Measurements from ENCODE around the gene MTARC2. TPM values are rescaled to one million over a fixed set of nuclear protein-coding genes. Genes with fewer than 3 reads are reported as not detected.

MTARC2 gene
- total and polyA plus RNA-seq, 2 donors (not counting 1 experiment from before 2014, with no cell fraction given) = 16.3 to 22.6 TPM

GRCh38 chr1:220785166-220786056 lies 37.3 kb downstream of the MTARC2 start:
- H3K4me3 ChIP-seq (ENCODE audit: control extremely low read depth in 1 of 5, extremely low read depth in 1 of 5, insufficient read depth in 1 of 5, low read depth in 2 of 5, low read length in 4 of 5) = no peak overlapping the region
- no peak overlapping the region for H3K27ac ChIP-seq (ENCODE audit: low read length in 2 of 2)
- ATAC-seq (ENCODE audit: low read depth) (no peak), DNase-seq (no peak)
- H4K20me1 ChIP-seq (ENCODE audit: control insufficient read depth, insufficient read depth, low read length, poor library complexity, severe bottlenecking) = no peaks in the 10 kb centered on the region
- no peak for TF ChIP-seq EZH2 (IDR thresholded peaks at IDR 0.05; ENCODE audit: borderline replicate concordance, insufficient read depth, low read depth, low read length, poor library complexity, severe bottlenecking)
- TF ChIP-seq, protein P1, sequence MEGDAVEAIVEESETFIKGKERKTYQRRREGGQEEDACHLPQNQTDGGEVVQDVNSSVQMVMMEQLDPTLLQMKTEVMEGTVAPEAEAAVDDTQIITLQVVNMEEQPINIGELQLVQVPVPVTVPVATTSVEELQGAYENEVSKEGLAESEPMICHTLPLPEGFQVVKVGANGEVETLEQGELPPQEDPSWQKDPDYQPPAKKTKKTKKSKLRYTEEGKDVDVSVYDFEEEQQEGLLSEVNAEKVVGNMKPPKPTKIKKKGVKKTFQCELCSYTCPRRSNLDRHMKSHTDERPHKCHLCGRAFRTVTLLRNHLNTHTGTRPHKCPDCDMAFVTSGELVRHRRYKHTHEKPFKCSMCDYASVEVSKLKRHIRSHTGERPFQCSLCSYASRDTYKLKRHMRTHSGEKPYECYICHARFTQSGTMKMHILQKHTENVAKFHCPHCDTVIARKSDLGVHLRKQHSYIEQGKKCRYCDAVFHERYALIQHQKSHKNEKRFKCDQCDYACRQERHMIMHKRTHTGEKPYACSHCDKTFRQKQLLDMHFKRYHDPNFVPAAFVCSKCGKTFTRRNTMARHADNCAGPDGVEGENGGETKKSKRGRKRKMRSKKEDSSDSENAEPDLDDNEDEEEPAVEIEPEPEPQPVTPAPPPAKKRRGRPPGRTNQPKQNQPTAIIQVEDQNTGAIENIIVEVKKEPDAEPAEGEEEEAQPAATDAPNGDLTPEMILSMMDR (IDR thresholded peaks at IDR 0.05) = no peak
- no peak overlapping the region for H3K27ac Mint-ChIP-seq
- POLR2A ChIA-PET = no interaction called here
- CTCF ChIA-PET = interaction anchor here (0.6 to 3.8 kb wide), 3 partner anchors 11 to 645 kb away, joined by 3 to 21 read pairs (median 3); no protein-coding TSS in a partner anchor
- peaks cover 0 to 22% (median 10%) of the 10 kb centered on the region in 4 experiments for H3K27me3 ChIP-seq (replicated peaks in 1 of 4; ENCODE audit: control extremely low read depth in 1 of 4, control insufficient read depth in 3 of 4, insufficient read depth in 4 of 4, low read length in 3 of 4)
- H3K9ac ChIP-seq (ENCODE audit: low read length) = no peak overlapping the region
- H2AFZ ChIP-seq (ENCODE audit: insufficient read depth, low read depth, low read length, poor library complexity, severe bottlenecking) = no peak overlapping the region
- no peaks in the 10 kb centered on the region for H3K79me2 ChIP-seq (ENCODE audit: control insufficient read depth, insufficient read depth, low read length)
- 99% methylated on average over 8 of the region's 11 CpGs for WGBS (ENCODE audit: insufficient coverage)
- H3K4me2 ChIP-seq (replicated peaks; ENCODE audit: low read depth, low read length, poor library complexity, severe bottlenecking) = no peak overlapping the region
- peak overlapping the region; percentile 63 for H3K4me3 Mint-ChIP-seq
- peaks cover 11% of the 10 kb centered on the region for H3K4me1 Mint-ChIP-seq
- no peaks in the 10 kb centered on the region for H3K9me3 Mint-ChIP-seq (ENCODE audit: insufficient read depth)
- H3K4me1 ChIP-seq (ENCODE audit: control insufficient read depth in 2 of 2, insufficient read depth in 2 of 2, low read length in 2 of 2) = peaks cover 11 to 14% of the 10 kb centered on the region in 2 donors
- no peaks in the 10 kb centered on the region for H3K9me3 ChIP-seq (ENCODE audit: control extremely low read depth in 1 of 3, control insufficient read depth in 2 of 3, insufficient read depth in 1 of 3, low read length in 2 of 3)
- intact Hi-C loops (cut with micrococcal nuclease) = no loop called here
- H3K36me3 ChIP-seq (replicated peaks in 1 of 2; ENCODE audit: control extremely low read depth in 1 of 2, control insufficient read depth in 1 of 2, extremely low read depth in 1 of 2, insufficient read depth in 2 of 2, low read length in 1 of 2) = no peaks in the 10 kb centered on the region
- peaks cover 18% of the 10 kb centered on the region for H3K27me3 Mint-ChIP-seq

DNA sequence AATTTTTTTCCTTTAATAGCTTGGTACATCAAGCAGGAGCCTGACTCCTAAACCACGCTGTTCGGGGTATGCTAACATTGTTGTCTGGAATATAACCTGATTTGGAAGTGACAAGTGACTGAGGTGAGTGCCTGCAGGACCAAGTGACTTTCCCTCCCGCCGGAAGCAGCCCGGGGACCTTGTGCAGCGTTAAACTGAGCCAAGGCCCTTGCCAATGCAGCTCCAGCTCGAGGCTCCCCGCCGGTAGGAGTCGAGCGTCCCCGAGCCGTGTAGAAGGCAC lies 37.9 kb downstream of the MTARC2 start:
- ChIA-PET POLR2A (no interaction called here), CTCF (interaction anchor here (0.6 to 3.8 kb wide), 3 partner anchors 12 to 642 kb away, joined by 3 to 21 read pairs (median 3); no protein-coding TSS in a partner anchor)
- TF ChIP-seq, protein P1 (IDR thresholded peaks at IDR 0.05) = no peak
- TF ChIP-seq EZH2 (IDR thresholded peaks at IDR 0.05; ENCODE audit: borderline replicate concordance, insufficient read depth, low read depth, low read length, poor library complexity, severe bottlenecking) = no peak
- Histone ChIP-seq H3K79me2 (ENCODE audit: control insufficient read depth, insufficient read depth, low read length) (no peaks in the 10 kb centered on the region), H3K4me3 (ENCODE audit: control extremely low read depth in 1 of 5, extremely low read depth in 1 of 5, insufficient read depth in 1 of 5, low read depth in 2 of 5, low read length in 4 of 5) (peak overlapping the region in 2 of 5 experiments; percentile 34 to 61), H2AFZ (ENCODE audit: insufficient read depth, low read depth, low read length, poor library complexity, severe bottlenecking) (peak overlapping the region; percentile 69), H3K27ac (ENCODE audit: low read length in 2 of 2) (no peak overlapping the region), H3K4me2 (replicated peaks; ENCODE audit: low read depth, low read length, poor library complexity, severe bottlenecking) (peak overlapping the region; percentile 79), H3K9me3 (ENCODE audit: control extremely low read depth in 1 of 3, control insufficient read depth in 2 of 3, insufficient read depth in 1 of 3, low read length in 2 of 3) (no peaks in the 10 kb centered on the region), H3K27me3 (replicated peaks in 1 of 4; ENCODE audit: control extremely low read depth in 1 of 4, control insufficient read depth in 3 of 4, insufficient read depth in 4 of 4, low read length in 3 of 4) (peaks cover 0 to 22% (median 10%) of the 10 kb centered on the region in 4 experiments), H3K4me1 (ENCODE audit: control insufficient read depth in 2 of 2, insufficient read depth in 2 of 2, low read length in 2 of 2) (peaks cover 11 to 14% of the 10 kb centered on the region in 2 donors), H4K20me1 (ENCODE audit: control insufficient read depth, insufficient read depth, low read length, poor library complexity, severe bottlenecking) (no peaks in the 10 kb centered on the region), H3K36me3 (replicated peaks in 1 of 2; ENCODE audit: control extremely low read depth in 1 of 2, control insufficient read depth in 1 of 2, extremely low read depth in 1 of 2, insufficient read depth in 2 of 2, low read length in 1 of 2) (no peaks in the 10 kb centered on the region), H3K9ac (ENCODE audit: low read length) (peak overlapping the region; percentile 61)
- Mint-ChIP-seq H3K27ac (no peak overlapping the region), H3K27me3 (peaks cover 18% of the 10 kb centered on the region), H3K4me3 (peak overlapping the region; percentile 63), H3K9me3 (ENCODE audit: insufficient read depth) (no peaks in the 10 kb centered on the region), H3K4me1 (peaks cover 11% of the 10 kb centered on the region)
- ATAC-seq (ENCODE audit: low read depth) (no peak), DNase-seq (no peak)
- intact Hi-C loops (cut with micrococcal nuclease) = no loop called here
- WGBS (ENCODE audit: insufficient coverage) = 29% methylated on average over 13 of the region's 13 CpGs

All from B cell (primary cell).